IPS-18a (cell line): ENCODE data around the gene EPB41L3.

Source experiments
- H3K27ac ChIP-seq: one replicate; pipeline ENCODE4 v1.5.1; 2013; ENCODE audit warnings: low read length
- H3K27me3 ChIP-seq: one replicate; pipeline ENCODE4 v1.6.1; 2013; ENCODE audit warnings: mild to moderate bottlenecking, low read length; ENCODE audit not compliant: control insufficient read depth, insufficient read depth
- H3K36me3 ChIP-seq: one replicate; pipeline ENCODE4 v1.6.1; 2013; ENCODE audit warnings: low read depth, low read length; ENCODE audit not compliant: control insufficient read depth
- H3K4me1 ChIP-seq: one replicate; pipeline ENCODE4 v1.6.1; 2013; ENCODE audit warnings: low read depth, low read length; ENCODE audit not compliant: control insufficient read depth
- H3K4me3 ChIP-seq: one replicate; pipeline ENCODE4 v1.5.1; 2013; ENCODE audit warnings: low read length
- H3K9ac ChIP-seq: one replicate; pipeline ENCODE4 v1.6.1; 2013; ENCODE audit warnings: mild to moderate bottlenecking, low read length, moderate library complexity
- H3K9me3 ChIP-seq: one replicate; pipeline ENCODE4 v1.6.1; 2013; ENCODE audit warnings: low read depth, low read length; ENCODE audit not compliant: control insufficient read depth

EPB41L3 gene

GRCh38 chr18:5463831-5464230 lies 80.0 kb downstream of the EPB41L3 start:
- no peaks in the 10 kb centered on the region for H3K9me3 ChIP-seq
- H3K4me3 ChIP-seq = no peak overlapping the region
- H3K9ac ChIP-seq = no peak overlapping the region
- no peak overlapping the region for H3K27ac ChIP-seq
- peaks cover 5% of the 10 kb centered on the region for H3K4me1 ChIP-seq
- no peaks in the 10 kb centered on the region for H3K27me3 ChIP-seq
- H3K36me3 ChIP-seq = no peaks in the 10 kb centered on the region

DNA sequence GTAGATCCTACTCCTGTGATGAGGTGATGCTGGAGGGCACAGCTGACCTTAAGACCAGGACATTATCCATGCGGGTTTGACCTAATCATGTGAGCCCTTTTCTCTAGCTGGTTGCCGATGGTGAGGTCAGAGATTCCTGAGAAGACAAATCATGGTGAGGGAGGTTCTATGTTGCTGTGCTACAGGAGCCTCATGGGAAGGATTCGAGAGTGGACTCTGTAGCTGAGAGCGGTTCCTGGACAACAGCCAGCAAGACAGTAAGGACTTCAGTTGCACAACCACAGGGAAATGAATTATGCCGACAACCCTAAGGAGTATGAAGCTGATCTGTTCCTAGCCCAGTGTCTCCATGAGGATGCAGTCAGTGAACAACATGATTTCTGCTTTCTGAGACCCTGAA lies 80.4 kb downstream of the EPB41L3 start:
- H3K4me3 ChIP-seq = no peak overlapping the region
- no peaks in the 10 kb centered on the region for H3K9me3 ChIP-seq
- no peak overlapping the region for H3K9ac ChIP-seq
- H3K4me1 ChIP-seq = peaks cover 5% of the 10 kb centered on the region
- H3K27ac ChIP-seq = no peak overlapping the region
- H3K36me3 ChIP-seq = no peaks in the 10 kb centered on the region
- no peaks in the 10 kb centered on the region for H3K27me3 ChIP-seq

DNA sequence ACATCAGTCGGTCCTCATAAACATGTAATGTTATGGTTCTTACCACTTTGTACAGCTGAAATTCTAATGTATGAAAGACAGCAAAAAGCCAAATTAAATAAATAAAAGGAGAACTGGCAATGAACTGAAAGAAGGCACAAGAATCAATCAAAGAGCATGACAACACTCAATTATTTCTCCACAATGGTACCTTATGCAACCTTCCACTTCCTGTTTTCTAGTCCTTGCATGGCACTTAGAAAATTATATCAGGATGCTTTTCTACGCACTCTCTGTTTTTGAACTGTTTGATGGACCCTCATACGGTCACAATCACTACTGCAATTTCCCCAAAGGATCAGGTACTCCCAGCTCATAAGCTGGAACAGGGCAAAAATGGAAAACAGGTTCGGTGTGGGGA lies 81.6 kb downstream of the EPB41L3 start:
- Histone ChIP-seq H3K9ac (no peak overlapping the region), H3K9me3 (no peaks in the 10 kb centered on the region), H3K27me3 (no peaks in the 10 kb centered on the region), H3K4me1 (peaks cover 5% of the 10 kb centered on the region), H3K36me3 (no peaks in the 10 kb centered on the region), H3K27ac (no peak overlapping the region), H3K4me3 (no peak overlapping the region)

GRCh38 chr18:5461041-5461440 lies 82.8 kb downstream of the EPB41L3 start:
- Histone ChIP-seq H3K36me3 (no peaks in the 10 kb centered on the region), H3K9me3 (no peaks in the 10 kb centered on the region), H3K4me1 (peaks cover 5% of the 10 kb centered on the region), H3K27ac (no peak overlapping the region), H3K27me3 (no peaks in the 10 kb centered on the region), H3K9ac (no peak overlapping the region), H3K4me3 (no peak overlapping the region)

- no peak overlapping the region for H3K27ac ChIP-seq
- H3K36me3 ChIP-seq = no peaks in the 10 kb centered on the region
- H3K27me3 ChIP-seq = no peaks in the 10 kb centered on the region
- H3K9me3 ChIP-seq = no peaks in the 10 kb centered on the region
- H3K4me3 ChIP-seq = no peak overlapping the region
- H3K9ac ChIP-seq = no peak overlapping the region
- H3K4me1 ChIP-seq = peaks cover 5% of the 10 kb centered on the region
Observed at GRCh38 chr18:5457462-5457957, 86.3 kb downstream of the EPB41L3 start.

- H3K36me3 ChIP-seq = no peaks in the 10 kb centered on the region
- H3K9ac ChIP-seq = no peak overlapping the region
- no peak overlapping the region for H3K27ac ChIP-seq
- H3K4me3 ChIP-seq = peak overlapping the region; percentile 37
- H3K9me3 ChIP-seq = no peaks in the 10 kb centered on the region
- peaks cover 5% of the 10 kb centered on the region for H3K4me1 ChIP-seq
- no peaks in the 10 kb centered on the region for H3K27me3 ChIP-seq
Observed at GRCh38 chr18:5456577-5457461, 87.0 kb downstream of the EPB41L3 start.

- Histone ChIP-seq H3K27ac (no peak overlapping the region), H3K27me3 (no peaks in the 10 kb centered on the region), H3K9ac (no peak overlapping the region), H3K9me3 (no peaks in the 10 kb centered on the region), H3K4me3 (no peak overlapping the region), H3K36me3 (no peaks in the 10 kb centered on the region), H3K4me1 (peaks cover 5% of the 10 kb centered on the region)
Observed at GRCh38 chr18:5455674-5456073, 88.1 kb downstream of the EPB41L3 start.

DNA sequence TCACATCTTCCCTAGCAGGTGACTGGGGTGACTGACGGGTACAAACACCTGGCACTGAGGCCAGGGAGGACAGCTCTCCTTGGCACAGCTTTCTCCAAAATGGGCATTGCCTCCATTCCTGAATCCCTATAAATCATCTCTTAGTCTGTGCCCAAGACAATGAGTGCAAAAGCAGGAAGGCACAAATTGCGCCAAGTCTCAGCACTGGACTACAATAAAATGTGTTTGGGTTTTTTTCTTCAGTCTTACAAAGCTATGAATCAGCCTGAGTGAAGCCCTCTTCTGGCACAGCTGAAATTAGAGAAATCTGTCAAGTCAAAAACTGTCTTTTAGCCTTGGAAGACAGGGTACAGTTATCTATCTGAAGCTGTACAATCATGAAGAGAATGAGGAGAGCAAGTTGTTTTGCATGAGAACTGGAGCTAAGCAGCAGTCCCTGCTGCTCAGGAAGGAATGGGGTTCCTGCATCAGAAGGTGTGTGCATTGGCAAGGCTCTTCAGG lies 90.8 kb downstream of the EPB41L3 start:
- peaks cover 5% of the 10 kb centered on the region for H3K4me1 ChIP-seq
- H3K27ac ChIP-seq = no peak overlapping the region
- H3K36me3 ChIP-seq = no peaks in the 10 kb centered on the region
- no peak overlapping the region for H3K9ac ChIP-seq
- no peaks in the 10 kb centered on the region for H3K27me3 ChIP-seq
- no peaks in the 10 kb centered on the region for H3K9me3 ChIP-seq
- no peak overlapping the region for H3K4me3 ChIP-seq

DNA sequence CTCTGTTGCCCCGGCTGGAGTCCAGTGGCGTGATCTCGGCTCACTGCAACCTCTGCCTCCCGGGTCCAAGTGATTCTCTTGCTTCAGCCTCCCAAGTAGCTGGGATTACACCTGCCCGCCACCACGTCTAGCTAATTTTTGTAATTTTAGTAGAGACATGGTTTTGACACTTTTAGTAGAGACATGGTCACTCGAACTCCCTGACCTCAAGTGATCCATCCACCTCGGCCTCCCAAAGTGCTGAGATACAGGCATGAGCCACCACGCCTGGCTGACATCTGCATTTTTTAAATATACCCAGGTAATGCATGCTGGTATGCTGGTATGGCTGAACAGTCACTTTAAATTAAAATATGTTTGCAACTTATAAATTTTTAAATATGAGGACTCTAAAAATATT lies 91.9 kb downstream of the EPB41L3 start:
- no peak overlapping the region for H3K4me3 ChIP-seq
- H3K9me3 ChIP-seq = no peaks in the 10 kb centered on the region
- no peak overlapping the region for H3K9ac ChIP-seq
- no peaks in the 10 kb centered on the region for H3K27me3 ChIP-seq
- H3K36me3 ChIP-seq = no peaks in the 10 kb centered on the region
- no peak overlapping the region for H3K27ac ChIP-seq
- H3K4me1 ChIP-seq = peaks cover 3% of the 10 kb centered on the region

- Histone ChIP-seq H3K27me3 (no peaks in the 10 kb centered on the region), H3K27ac (no peak overlapping the region), H3K36me3 (no peaks in the 10 kb centered on the region), H3K4me3 (no peak overlapping the region), H3K4me1 (no peaks in the 10 kb centered on the region), H3K9me3 (no peaks in the 10 kb centered on the region), H3K9ac (no peak overlapping the region)
Observed at GRCh38 chr18:5451150-5451549, 92.6 kb downstream of the EPB41L3 start.

DNA sequence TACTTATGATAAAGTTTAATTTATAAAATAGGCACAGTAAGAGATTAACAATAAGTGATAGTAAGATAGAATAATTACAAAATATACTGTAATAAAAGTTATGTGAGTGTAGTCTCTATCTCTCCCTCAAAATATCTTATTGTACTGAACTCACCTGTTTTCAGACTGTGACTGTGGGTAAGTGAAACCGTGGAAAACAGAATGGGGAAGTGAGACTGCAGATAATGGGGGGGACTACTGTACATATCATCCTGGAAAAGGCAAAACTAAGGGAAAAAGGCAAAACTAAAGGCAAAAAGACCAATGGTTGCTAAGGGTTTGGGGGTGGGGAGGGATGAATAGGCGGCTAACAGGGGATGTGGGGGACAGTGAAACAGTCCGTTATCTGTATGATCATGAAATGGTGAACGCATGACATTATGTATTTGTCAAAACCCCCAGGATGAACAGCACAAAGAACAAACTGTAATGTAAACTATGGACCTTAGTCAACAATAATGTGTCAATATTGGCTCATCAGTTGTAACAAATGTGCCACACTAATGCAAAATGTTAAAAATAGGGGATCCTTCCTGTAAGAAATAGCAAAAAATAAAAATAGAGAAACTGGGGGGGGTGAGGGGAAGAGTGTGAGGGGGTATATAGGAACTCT lies 93.8 kb downstream of the EPB41L3 start:
- no peaks in the 10 kb centered on the region for H3K36me3 ChIP-seq
- H3K27ac ChIP-seq = no peak overlapping the region
- H3K4me3 ChIP-seq = no peak overlapping the region
- H3K9ac ChIP-seq = no peak overlapping the region
- no peaks in the 10 kb centered on the region for H3K27me3 ChIP-seq
- H3K4me1 ChIP-seq = no peaks in the 10 kb centered on the region
- H3K9me3 ChIP-seq = no peaks in the 10 kb centered on the region
